H54 (cell line): Measurements from ENCODE around the gene MYH9.
A peak's percentile ranks its signal among the peaks of the same experiment; 100 is the strongest.

Experiments used
- DNase-seq: peaks from one replicate; pipeline ENCODE4 v3.0.0; 2011; ENCODE audit warnings: low spot score, mixed read lengths; ENCODE audit not compliant: insufficient read length
- FAIRE-seq: peaks from 3 replicates; lab custom pipeline; 2011; peaks lifted over from hg19 to GRCh38; lab: Jason Lieb, UNC
- POLR2A ChIP-seq: IDR thresholded peaks from 2 replicates; pipeline ENCODE4 v1.6.1; 2011; ENCODE audit warnings: low read depth, mild to moderate bottlenecking, low read length

MYH9 gene

DNA sequence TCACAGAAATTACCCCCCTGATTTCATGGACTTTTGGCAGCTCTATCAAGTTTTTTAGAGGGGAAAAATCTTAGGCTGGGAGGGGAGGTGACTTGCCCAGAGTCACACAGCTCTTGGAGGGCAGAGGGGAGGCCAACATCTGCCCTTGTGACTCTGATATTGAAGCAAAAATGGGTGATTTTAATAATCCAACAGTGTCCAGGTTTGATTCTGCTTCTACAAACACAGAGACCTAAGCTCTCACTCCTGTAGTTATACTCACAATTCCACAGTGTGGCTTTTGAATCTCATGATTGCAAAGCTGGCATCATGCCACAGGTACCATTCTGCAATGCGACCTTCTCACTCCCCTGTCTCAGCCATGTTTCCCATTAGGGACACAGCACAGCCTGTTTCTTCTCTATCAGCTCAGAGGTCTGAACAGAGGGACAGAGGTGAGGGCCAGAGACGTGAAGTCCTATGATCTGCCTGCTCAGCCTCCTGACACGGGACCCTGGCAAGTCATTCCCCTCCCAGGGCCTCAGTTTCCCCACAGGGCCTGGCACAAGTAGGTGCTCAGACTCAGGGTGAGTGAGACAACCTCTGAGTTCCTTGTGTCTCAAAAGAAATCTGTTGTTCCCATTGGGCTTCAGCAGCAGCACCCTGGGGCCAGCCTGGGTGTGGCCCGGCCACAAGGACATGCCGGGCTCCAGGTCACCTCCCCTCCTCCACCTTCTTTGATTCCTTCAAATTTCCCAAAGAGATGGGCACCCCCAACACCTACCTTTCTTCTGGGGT, 149.2 kb downstream of the MYH9 start:
- TF ChIP-seq POLR2A = no peak
- DNase-seq = no peak
- FAIRE-seq = peak; percentile 36

DNA sequence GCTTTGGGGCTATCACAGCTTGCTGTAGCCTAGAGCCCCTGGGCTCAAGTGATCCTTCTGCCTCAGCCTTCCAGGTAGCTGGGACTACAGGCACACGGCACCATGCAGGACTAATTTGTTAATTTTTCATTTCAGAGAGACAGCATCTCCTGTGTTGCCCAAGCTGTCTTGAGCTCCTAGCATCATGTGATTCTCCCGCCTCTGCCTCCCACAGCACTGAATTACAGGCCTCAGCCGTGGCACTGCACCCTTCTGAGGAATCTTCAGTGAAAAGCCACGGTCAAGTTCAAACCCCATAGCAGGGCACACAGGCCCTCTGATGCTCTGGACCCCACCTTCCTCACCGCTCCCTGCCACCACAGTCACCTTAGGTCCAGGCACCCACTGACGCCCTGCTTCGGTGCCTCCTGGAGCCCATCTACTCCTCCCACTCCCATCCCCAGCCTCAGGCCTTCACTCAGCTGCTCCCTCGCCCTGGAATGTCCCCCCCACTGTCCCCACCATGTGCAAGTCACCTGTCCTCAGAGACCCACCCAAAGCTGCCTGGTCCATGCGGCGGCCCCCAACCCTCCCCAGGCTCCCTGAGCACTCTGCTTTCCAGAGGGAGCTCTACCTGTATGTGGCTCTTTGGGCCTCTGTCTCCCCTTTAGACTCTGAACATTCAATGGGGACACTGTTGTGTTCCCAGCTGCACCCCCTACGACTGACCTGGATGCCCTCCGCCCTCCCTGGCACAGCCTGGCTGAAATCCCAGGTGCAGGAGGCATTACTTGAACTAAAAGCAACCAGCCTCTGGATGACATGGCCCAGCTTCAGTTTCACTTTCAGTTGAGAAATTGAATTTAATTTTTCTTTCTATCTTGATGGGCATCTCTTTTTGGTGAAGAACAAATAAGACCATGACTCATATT, 150.1 kb downstream of the MYH9 start:
- DNase-seq (no peak), FAIRE-seq (no peak)
- no peak for TF ChIP-seq POLR2A

- no peak for FAIRE-seq
- no peak for DNase-seq
- TF ChIP-seq POLR2A = no peak
Measured at GRCh38 chr22:36236388-36237319, 151.1 kb downstream of the MYH9 start.

- DNase-seq (no peak), FAIRE-seq (no peak)
- no peak for TF ChIP-seq POLR2A
Measured at GRCh38 chr22:36235585-36235984, 152.2 kb downstream of the MYH9 start.

- no peak for FAIRE-seq
- TF ChIP-seq POLR2A = no peak
Measured at GRCh38 chr22:36234919-36235318, 152.8 kb downstream of the MYH9 start.

GRCh38 chr22:36234213-36234612, 153.6 kb downstream of the MYH9 start:
- no peak for FAIRE-seq

More at GRCh38 chr22:36234919-36235318, 152.8 kb downstream of the MYH9 start:
- no peak for DNase-seq

GRCh38 chr22:36233796-36234195, 154.0 kb downstream of the MYH9 start:
- no peak for TF ChIP-seq POLR2A
- DNase-seq (no peak), FAIRE-seq (no peak)

More at GRCh38 chr22:36234213-36234612, 153.6 kb downstream of the MYH9 start:
- TF ChIP-seq POLR2A = no peak
- no peak for DNase-seq

DNA sequence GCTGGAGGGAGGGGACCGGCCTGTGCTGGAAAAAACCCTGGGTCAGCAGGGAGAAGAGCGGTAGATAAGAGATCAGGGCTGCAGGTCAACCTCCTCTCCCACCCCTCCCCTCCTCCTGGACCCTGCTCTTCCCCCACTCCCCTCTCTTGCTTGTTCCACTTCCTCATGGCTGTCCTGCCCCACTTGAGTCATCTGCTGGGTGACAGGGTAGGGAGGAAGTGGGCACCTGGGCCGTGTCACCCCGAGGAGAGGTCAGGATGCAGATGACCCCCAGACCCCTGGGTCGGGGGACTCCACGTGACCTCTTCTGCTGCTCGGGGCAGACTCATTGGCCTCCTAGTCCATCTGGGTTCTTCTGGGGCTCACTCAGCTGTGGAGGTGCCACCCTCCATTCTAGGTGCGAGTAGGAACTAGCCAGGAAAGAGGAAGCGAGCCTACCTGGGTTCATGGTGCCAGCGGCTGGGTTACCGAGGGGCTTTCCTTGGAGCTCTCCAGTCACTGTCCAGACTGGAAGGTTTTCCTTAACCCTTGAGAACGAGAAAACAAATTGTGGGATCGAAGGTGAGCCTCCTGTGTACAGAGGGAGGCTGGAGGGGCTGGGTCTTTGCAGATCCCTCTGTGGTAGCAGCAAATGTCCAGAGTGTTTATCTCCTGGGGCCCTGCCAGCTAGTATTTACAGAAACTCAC, 154.9 kb downstream of the MYH9 start:
- no peak for TF ChIP-seq POLR2A
- DNase-seq (no peak), FAIRE-seq (no peak)
